ENCODE results near the gene LRRC32. TPM values are rescaled to one million over a fixed set of nuclear protein-coding genes. Genes with fewer than 3 reads are reported as not detected.

Gene LRRC32
- total RNA-seq, 1 experiment from 2014 or later: 0.46 TPM

DNA sequence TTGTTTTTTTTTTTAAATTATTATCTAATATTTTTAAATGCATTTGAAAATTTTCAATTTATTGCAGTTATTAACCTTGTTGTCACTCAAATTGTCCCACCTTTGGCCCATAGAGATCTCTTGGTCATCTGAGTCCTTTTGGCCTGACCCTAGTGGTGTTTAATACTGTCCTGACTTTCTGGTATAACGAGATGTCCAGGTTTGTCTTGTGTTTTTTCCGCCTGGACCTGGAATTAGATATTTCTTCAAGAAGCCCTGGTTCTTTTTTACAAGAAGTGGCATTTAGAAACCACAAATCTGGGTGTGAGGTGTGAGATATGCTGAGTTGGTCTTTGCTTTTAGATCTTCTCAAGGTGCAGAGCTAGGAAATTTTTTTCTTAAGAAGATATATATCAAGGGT is 38.1 kb downstream of the LRRC32 start:
- H2BK12ac ChIP-seq (ENCODE audit: insufficient read length, low read depth, low read length): no peak overlapping the region
- H2AFZ ChIP-seq (ENCODE audit: low read length): no peak overlapping the region
- no CpG with 5 or more reads among the region's 2 CpGs for WGBS (ENCODE audit: extremely low coverage, insufficient read length, low lambda C conversion rate)
- H3K9me3 ChIP-seq (ENCODE audit: control insufficient read depth, low read depth, low read length): no peaks in the 10 kb centered on the region
- H3K4me3 Mint-ChIP-seq: no peak overlapping the region
- no peaks in the 10 kb centered on the region for H3K79me1 ChIP-seq (ENCODE audit: insufficient read depth, low read depth, low read length, poor library complexity, severe bottlenecking)
- no peak overlapping the region for H4K8ac ChIP-seq (replicated peaks; ENCODE audit: insufficient read length, low read depth, low read length)
- H3K36me3 Mint-ChIP-seq (ENCODE audit: insufficient read depth in 1 of 3, low read depth in 3 of 3): no peaks in the 10 kb centered on the region; a peak in 1 of 7 replicates
- no peak overlapping the region for H3K4me2 ChIP-seq (ENCODE audit: insufficient read depth, insufficient read length, low read length)
- no peak for DNase-seq
- no peak overlapping the region for H3K4ac ChIP-seq (ENCODE audit: low read depth, low read length)
- no peak overlapping the region for H3K9ac ChIP-seq (ENCODE audit: extremely low read depth, insufficient read length, low read length)
- no peak overlapping the region for H3T11ph ChIP-seq (ENCODE audit: low read length)
- no peak overlapping the region for H3K56ac ChIP-seq (ENCODE audit: insufficient read length, low read depth, low read length)
- H3K79me2 ChIP-seq (ENCODE audit: insufficient read depth, low read length): no peaks in the 10 kb centered on the region
- H3K23me2 ChIP-seq (ENCODE audit: insufficient read length, low read depth, low read length, poor library complexity, severe bottlenecking): no peaks in the 10 kb centered on the region
- no peak overlapping the region for H3K27ac Mint-ChIP-seq
- H3K14ac ChIP-seq (ENCODE audit: insufficient read depth, low read length): no peak overlapping the region
- no peak for TF ChIP-seq CTCF (conservative IDR thresholded peaks at IDR 0.05)
- H4K5ac ChIP-seq (ENCODE audit: insufficient read length, low read depth, low read length): no peak overlapping the region
- H3K18ac ChIP-seq (ENCODE audit: insufficient read length, low read depth, low read length): no peak overlapping the region
- peaks cover 5 to 6% of the 10 kb centered on the region in 2 experiments; a peak in 3 of 4 replicates for H3K4me1 Mint-ChIP-seq
- no peak overlapping the region for H2AK5ac ChIP-seq (ENCODE audit: insufficient read length, low read length)
- H2BK20ac ChIP-seq (ENCODE audit: low read depth, low read length, poor library complexity, severe bottlenecking): no peak overlapping the region
- no peak overlapping the region for H3K23ac ChIP-seq (ENCODE audit: insufficient read length, low read depth, low read length)
- H4K91ac ChIP-seq (ENCODE audit: insufficient read length, low read depth, low read length): no peak overlapping the region
- no peak overlapping the region for H2BK120ac ChIP-seq (ENCODE audit: low read depth, low read length, poor library complexity, severe bottlenecking)
- no peaks in the 10 kb centered on the region for H3K4me1 ChIP-seq (ENCODE audit: insufficient read depth, low read length)
- no peaks in the 10 kb centered on the region for H4K20me1 ChIP-seq (ENCODE audit: control insufficient read depth, insufficient read depth, insufficient read length)
- H2BK5ac ChIP-seq (ENCODE audit: insufficient read length, low read length): no peak overlapping the region
- peaks cover 7% of the 10 kb centered on the region in 2 experiments; a peak in 4 of 5 replicates for H3K9me3 Mint-ChIP-seq
- no peaks in the 10 kb centered on the region for H3K27me3 Mint-ChIP-seq (ENCODE audit: low read depth)
- no peak overlapping the region for H2BK15ac ChIP-seq (ENCODE audit: low read depth, low read length)
- no peak overlapping the region for H3K27ac ChIP-seq (ENCODE audit: insufficient read length, low read depth, low read length)
- H3K27me3 ChIP-seq (ENCODE audit: insufficient read depth, low read length): no peaks in the 10 kb centered on the region

Measured in H9 (cell line).